HUES48 (cell line): ENCODE measurements around the gene LMAN2L.
"Not testable (repeated sequence)": the region's sequence is repeated elsewhere in the genome, so short reads cannot be mapped to it uniquely, and the experiment has no call there.

ENCODE experiments used
- H3K27ac ChIP-seq: one replicate; pipeline ENCODE4 v1.7.0; 2013; ENCODE audit warnings: low read depth, low read length, inconsistent platforms
- H3K27me3 ChIP-seq: 2 replicates; pipeline ENCODE4 v1.6.1; 2013; ENCODE audit warnings: mild to moderate bottlenecking, low read length; ENCODE audit not compliant: control insufficient read depth, insufficient read depth
- H3K36me3 ChIP-seq: 2 replicates; pipeline ENCODE4 v1.6.1; 2013; ENCODE audit warnings: low read length; ENCODE audit not compliant: control insufficient read depth, insufficient read depth
- H3K4me1 ChIP-seq: 2 replicates; pipeline ENCODE4 v1.6.1; 2013; ENCODE audit warnings: mild to moderate bottlenecking, low read length; ENCODE audit not compliant: control insufficient read depth, insufficient read depth
- H3K4me3 ChIP-seq: 2 replicates; pipeline ENCODE4 v1.5.1; 2013; ENCODE audit warnings: mild to moderate bottlenecking, low read depth, low read length
- H3K9ac ChIP-seq: 2 replicates; pipeline ENCODE4 v1.6.1; 2013; ENCODE audit warnings: mild to moderate bottlenecking, low read depth, low read length, moderate library complexity
- H3K9me3 ChIP-seq: 2 replicates; pipeline ENCODE4 v1.6.1; 2013; ENCODE audit warnings: low read length; ENCODE audit not compliant: control insufficient read depth, insufficient read depth

The LMAN2L gene

DNA sequence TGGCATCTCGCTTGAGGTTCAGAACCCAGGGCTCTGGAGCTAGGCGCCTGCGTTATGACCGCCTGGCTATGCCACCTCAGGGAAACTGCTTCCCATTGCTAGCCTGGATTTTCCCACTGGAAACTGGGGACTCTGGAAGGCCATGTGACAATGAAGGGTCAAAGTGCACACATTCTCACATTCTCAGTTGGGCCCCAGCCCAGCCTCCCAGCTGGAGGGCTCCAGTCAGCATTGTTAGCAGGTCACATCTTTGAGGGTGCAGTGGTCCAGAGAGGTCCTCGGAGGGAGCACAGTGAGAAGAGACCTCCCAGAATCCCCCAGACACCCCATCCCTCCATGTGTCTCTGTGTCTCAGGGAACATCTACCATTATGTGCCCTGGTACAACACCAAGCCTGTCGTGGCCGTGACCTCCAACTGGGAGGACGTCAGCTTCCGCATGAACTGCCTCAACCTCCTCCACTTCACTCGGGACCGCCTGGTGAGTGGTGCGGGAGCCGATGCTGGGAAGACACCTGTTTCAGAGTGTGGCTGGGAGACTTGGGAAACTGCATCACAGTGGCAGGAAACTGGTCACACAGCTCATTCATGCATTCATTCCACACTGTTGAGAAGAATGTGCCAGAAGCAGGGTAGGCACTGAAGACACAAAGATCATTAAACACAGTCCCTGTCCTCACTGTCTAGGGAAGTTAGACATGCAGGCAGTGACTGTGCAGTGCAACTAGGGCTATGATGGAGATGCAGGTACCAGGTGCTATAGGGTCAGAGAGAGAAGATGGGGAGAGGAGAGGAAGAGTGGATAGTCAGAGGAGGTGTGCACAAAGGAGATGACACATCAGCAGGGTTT, 55.7 kb downstream of the LMAN2L start:
- Histone ChIP-seq H3K4me3 (no peak overlapping the region), H3K9ac (no peak overlapping the region), H3K27me3 (no peaks in the 10 kb centered on the region), H3K4me1 (no peaks in the 10 kb centered on the region), H3K36me3 (no peaks in the 10 kb centered on the region), H3K9me3 (no peaks in the 10 kb centered on the region), H3K27ac (no peak overlapping the region)

DNA sequence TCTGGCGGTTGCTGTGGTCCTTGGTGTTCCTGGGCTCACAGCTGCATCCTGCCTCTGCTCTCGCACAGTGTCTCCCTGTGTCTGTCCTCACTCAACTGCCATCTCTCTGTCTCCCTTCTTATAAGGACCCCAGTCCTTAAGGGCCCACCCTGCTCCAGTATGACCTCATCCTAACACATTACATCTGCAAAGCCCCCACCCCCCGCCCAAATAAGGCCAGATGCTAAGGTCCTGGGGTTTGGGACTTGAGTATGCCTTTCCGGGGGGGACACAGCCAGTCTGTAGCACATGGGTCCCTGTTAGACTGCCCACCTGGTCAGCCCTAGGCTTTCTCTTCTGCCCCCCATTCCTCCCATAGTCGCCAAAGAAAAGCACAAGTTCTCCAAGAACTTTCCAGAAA, 56.6 kb downstream of the LMAN2L start:
- H3K9ac ChIP-seq: no peak overlapping the region
- H3K4me3 ChIP-seq: no peak overlapping the region
- no peaks in the 10 kb centered on the region for H3K36me3 ChIP-seq
- H3K4me1 ChIP-seq: no peaks in the 10 kb centered on the region
- H3K27ac ChIP-seq: no peak overlapping the region
- no peaks in the 10 kb centered on the region for H3K9me3 ChIP-seq
- H3K27me3 ChIP-seq: no peaks in the 10 kb centered on the region

DNA sequence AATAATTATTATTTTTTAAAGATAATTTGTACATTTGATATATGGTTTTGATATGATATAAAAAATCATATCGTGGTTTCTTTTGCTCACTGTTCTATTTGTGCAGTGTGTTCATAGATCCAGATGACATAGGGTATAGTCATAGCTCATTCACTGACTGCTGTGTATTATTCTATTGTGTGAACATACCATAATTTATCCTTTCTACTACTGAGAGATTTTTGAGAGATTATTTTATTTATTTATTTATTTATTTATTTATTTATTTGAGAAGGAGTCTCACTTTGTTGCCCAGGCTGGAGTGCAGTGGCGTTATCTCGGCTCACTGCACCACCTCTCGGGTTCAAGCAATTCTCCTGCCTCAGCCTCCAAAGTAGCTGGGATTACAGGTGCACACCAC, 58.3 kb downstream of the LMAN2L start:
- H3K9ac ChIP-seq: no peak overlapping the region
- H3K27ac ChIP-seq: no peak overlapping the region
- H3K36me3 ChIP-seq: no peaks in the 10 kb centered on the region
- no peaks in the 10 kb centered on the region for H3K9me3 ChIP-seq
- no peak overlapping the region for H3K4me3 ChIP-seq
- no peaks in the 10 kb centered on the region for H3K27me3 ChIP-seq
- no peaks in the 10 kb centered on the region for H3K4me1 ChIP-seq

- Histone ChIP-seq H3K9ac (no peak overlapping the region), H3K27me3 (no peaks in the 10 kb centered on the region), H3K36me3 (no peaks in the 10 kb centered on the region), H3K27ac (no peak overlapping the region), H3K9me3 (no peaks in the 10 kb centered on the region), H3K4me1 (no peaks in the 10 kb centered on the region), H3K4me3 (no peak overlapping the region)
Measured at GRCh38 chr2:96680561-96681141, 59.2 kb downstream of the LMAN2L start.

DNA sequence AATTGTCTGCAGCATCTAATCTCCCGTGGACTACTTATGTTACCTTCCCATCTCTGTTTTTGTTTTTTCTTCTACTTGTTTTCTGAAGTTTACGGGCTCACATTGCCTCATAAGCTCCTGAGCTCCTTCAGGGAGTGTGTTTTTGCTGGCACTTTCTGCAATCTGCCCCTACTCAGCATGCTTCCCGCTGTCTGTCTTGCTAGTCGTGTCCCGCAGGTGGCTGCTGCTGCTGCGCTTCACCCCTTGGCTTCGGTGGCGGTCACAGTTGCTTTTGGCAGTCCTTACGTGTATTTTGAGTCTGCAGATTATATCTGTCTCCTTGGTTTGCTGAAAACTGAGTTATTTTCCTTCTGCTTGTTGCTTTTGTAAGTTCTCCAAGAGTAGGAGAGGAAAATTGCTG, 60.0 kb downstream of the LMAN2L start:
- Histone ChIP-seq H3K27ac (no peak overlapping the region), H3K36me3 (no peaks in the 10 kb centered on the region), H3K27me3 (no peaks in the 10 kb centered on the region), H3K9me3 (no peaks in the 10 kb centered on the region), H3K4me3 (no peak overlapping the region), H3K9ac (no peak overlapping the region), H3K4me1 (no peaks in the 10 kb centered on the region)

DNA sequence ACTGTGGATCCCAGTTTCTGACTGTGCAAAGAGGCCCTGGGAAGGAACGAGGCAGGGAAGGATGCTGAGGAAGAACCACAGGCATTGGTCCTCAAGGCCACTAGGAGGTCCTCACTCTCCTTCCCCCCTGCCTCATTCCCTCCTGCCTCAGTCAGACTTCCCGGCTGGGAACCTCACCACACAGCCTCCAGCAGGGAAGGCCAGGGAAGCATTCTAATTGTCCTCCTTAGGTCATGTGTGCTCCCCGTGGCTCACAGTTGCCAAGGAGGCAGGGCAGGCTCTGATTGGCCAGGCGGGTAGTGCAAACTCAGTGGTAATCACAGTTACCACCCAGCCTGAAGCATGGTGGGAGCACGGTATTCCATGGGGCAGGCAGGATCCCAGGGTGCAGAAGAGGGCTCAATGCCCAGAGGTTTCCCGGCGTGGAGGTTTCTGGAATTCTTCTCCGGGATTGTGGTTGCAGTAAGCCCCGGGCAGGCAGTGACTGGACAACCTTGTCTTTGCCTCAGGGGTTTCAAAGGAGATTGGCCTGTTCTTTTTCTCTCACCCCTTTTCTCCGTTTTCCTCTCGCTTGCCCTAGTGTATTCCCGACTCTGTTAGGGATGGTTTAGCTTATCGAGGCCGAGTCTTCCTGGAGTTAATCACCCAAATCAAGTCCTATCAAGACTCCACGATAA, 70.2 kb downstream of the LMAN2L start:
- Histone ChIP-seq H3K9me3 (no peaks in the 10 kb centered on the region), H3K27ac (no peak overlapping the region), H3K9ac (no peak overlapping the region), H3K4me1 (no peaks in the 10 kb centered on the region), H3K36me3 (no peaks in the 10 kb centered on the region), H3K27me3 (no peaks in the 10 kb centered on the region), H3K4me3 (no peak overlapping the region)

- Histone ChIP-seq H3K27me3 (no peaks in the 10 kb centered on the region), H3K27ac (no peak overlapping the region), H3K4me1 (no peaks in the 10 kb centered on the region), H3K9me3 (no peaks in the 10 kb centered on the region), H3K4me3 (no peak overlapping the region), H3K9ac (no peak overlapping the region), H3K36me3 (no peaks in the 10 kb centered on the region)
Measured at GRCh38 chr2:96668771-96669170, 71.1 kb downstream of the LMAN2L start.

- H3K27ac ChIP-seq, H3K9ac ChIP-seq, H3K4me1 ChIP-seq, H3K36me3 ChIP-seq, H3K4me3 ChIP-seq, H3K9me3 ChIP-seq, H3K27me3 ChIP-seq: not testable (repeated sequence)
Measured at GRCh38 chr2:96665717-96666116, 74.1 kb downstream of the LMAN2L start.

DNA sequence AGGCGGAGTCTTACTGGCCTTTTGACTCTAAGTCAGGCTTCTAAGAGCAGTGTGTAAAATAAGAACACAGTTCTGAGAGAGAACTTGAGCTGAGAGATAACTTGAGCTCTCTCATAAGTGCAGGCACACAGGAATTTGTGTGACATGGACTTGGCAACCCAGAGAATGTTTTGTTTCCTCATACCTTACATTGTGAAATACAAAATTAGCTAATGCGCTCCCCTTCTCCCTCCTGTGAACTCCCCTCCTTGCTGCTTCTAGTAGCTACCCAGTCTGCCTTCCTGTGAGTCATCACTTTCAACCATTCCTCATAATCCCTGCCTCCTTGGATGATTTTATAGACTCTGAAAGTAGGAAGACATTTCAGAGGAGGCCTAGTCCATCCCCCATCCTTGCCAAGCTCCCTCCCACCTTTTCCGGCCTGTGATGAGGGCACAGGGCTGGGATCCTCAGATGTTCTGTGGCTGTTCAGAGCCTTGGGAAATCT, 74.7 kb downstream of the LMAN2L start:
- no peak overlapping the region for H3K4me3 ChIP-seq
- H3K36me3 ChIP-seq: no peaks in the 10 kb centered on the region
- no peak overlapping the region for H3K27ac ChIP-seq
- H3K9me3 ChIP-seq: no peaks in the 10 kb centered on the region
- H3K9ac ChIP-seq: no peak overlapping the region
- H3K4me1 ChIP-seq: no peaks in the 10 kb centered on the region
- H3K27me3 ChIP-seq: no peaks in the 10 kb centered on the region

GRCh38 chr2:96664366-96664925, 75.4 kb downstream of the LMAN2L start:
- Histone ChIP-seq H3K9me3 (no peaks in the 10 kb centered on the region), H3K4me1 (no peaks in the 10 kb centered on the region), H3K36me3 (no peaks in the 10 kb centered on the region), H3K9ac (no peak overlapping the region), H3K4me3 (no peak overlapping the region), H3K27me3 (no peaks in the 10 kb centered on the region), H3K27ac (no peak overlapping the region)

DNA sequence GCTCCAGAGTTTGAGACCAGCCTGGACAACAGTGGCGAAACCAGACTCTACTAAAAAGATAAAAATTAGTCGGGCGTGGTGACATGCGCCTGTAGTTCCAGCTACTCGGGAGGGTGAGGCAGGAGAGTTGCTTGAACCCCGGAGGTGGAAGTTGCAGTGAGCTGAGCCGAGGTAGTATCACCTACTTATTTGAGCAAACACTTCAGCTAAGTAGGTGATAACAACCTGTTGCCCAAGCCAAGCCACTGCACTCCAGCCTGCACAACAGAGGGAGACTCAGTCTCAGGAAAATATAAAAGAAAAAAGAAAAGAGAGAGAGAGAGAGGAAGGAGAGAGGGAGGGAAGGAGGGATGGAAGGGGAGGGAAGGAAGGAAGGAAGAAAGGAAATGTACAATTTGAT, 76.0 kb downstream of the LMAN2L start:
- no peaks in the 10 kb centered on the region for H3K4me1 ChIP-seq
- H3K27me3 ChIP-seq: no peaks in the 10 kb centered on the region
- no peak overlapping the region for H3K9ac ChIP-seq
- no peaks in the 10 kb centered on the region for H3K9me3 ChIP-seq
- H3K36me3 ChIP-seq: no peaks in the 10 kb centered on the region
- H3K4me3 ChIP-seq: no peak overlapping the region
- H3K27ac ChIP-seq: no peak overlapping the region
